Ectodermal cell (in vitro differentiated cells): Measurements from ENCODE around the gene BOK.
"Not testable (repeated sequence)": the region's sequence is repeated elsewhere in the genome, so short reads cannot be mapped to it uniquely, and the experiment has no call there.

Experiments
- H3K27ac ChIP-seq: 2 replicates; pipeline ENCODE4 v1.7.0; 2013; ENCODE audit warnings: mild to moderate bottlenecking, low read depth, low read length; ENCODE audit not compliant: insufficient read depth, poor library complexity, severe bottlenecking
- H3K27me3 ChIP-seq: 2 replicates; pipeline ENCODE4 v1.7.0; 2013; ENCODE audit warnings: mild to moderate bottlenecking, low read length; ENCODE audit not compliant: insufficient read depth, control insufficient read depth, poor library complexity, severe bottlenecking
- H3K36me3 ChIP-seq: one replicate; pipeline ENCODE4 v1.7.0; 2013; ENCODE audit warnings: low read length; ENCODE audit not compliant: control insufficient read depth, insufficient read depth
- H3K4me1 ChIP-seq: one replicate; pipeline ENCODE4 v1.7.0; 2013; ENCODE audit warnings: low read length; ENCODE audit not compliant: control insufficient read depth, insufficient read depth
- H3K4me3 ChIP-seq: 2 replicates; pipeline ENCODE4 v1.7.0; 2013; ENCODE audit warnings: low read depth, low read length, control low read depth; ENCODE audit not compliant: insufficient read depth
- H3K9me3 ChIP-seq: 2 replicates; pipeline ENCODE4 v1.7.0; 2013; ENCODE audit warnings: mild to moderate bottlenecking, low read length, moderate library complexity; ENCODE audit not compliant: control insufficient read depth
- WGBS, 2 experiments: methylation state at CpG; one replicate each; pipeline ENCODE4 v1.1.7; 2013; ENCODE audit warnings: missing lambda C conversion rate in 2 of 2; 5-methylcytosine and 5-hydroxymethylcytosine counted together

Gene BOK

GRCh38 chr2:241589863-241590262 is 31.3 kb downstream of the BOK start:
- peaks cover 13% of the 10 kb centered on the region for H3K36me3 ChIP-seq
- H3K27me3 ChIP-seq, H3K9me3 ChIP-seq, H3K4me1 ChIP-seq, H3K4me3 ChIP-seq, H3K27ac ChIP-seq: not testable (repeated sequence)
- WGBS, 2 experiments, result 87 to 90% methylated on average over 17 of the region's 17 CpGs

- H3K9me3 ChIP-seq, H3K4me3 ChIP-seq, H3K4me1 ChIP-seq, H3K27me3 ChIP-seq, H3K36me3 ChIP-seq, H3K27ac ChIP-seq: not testable (repeated sequence)
- WGBS, 2 experiments, result 88 to 91% methylated on average over 33 of the region's 33 CpGs
Observed at GRCh38 chr2:241590496-241591455, 32.2 kb downstream of the BOK start.

GRCh38 chr2:241592126-241592845 is 33.7 kb downstream of the BOK start:
- no peaks in the 10 kb centered on the region for H3K9me3 ChIP-seq
- H3K27me3 ChIP-seq, result no peaks in the 10 kb centered on the region
- no peak overlapping the region for H3K27ac ChIP-seq
- 92% methylated on average over 18 of the region's 18 CpGs for WGBS, 2 experiments
- no peak overlapping the region for H3K4me3 ChIP-seq
- no peaks in the 10 kb centered on the region for H3K4me1 ChIP-seq
- H3K36me3 ChIP-seq, result peaks cover 6% of the 10 kb centered on the region

GRCh38 chr2:241593271-241593670 is 34.7 kb downstream of the BOK start:
- no peak overlapping the region for H3K27ac ChIP-seq
- WGBS, 2 experiments, result 92 to 94% methylated on average over 16 of the region's 16 CpGs
- peaks cover 6% of the 10 kb centered on the region for H3K36me3 ChIP-seq
- H3K4me1 ChIP-seq, result no peaks in the 10 kb centered on the region
- no peaks in the 10 kb centered on the region for H3K27me3 ChIP-seq
- H3K9me3 ChIP-seq, result no peaks in the 10 kb centered on the region
- H3K4me3 ChIP-seq, result no peak overlapping the region

GRCh38 chr2:241595600-241596140 is 37.1 kb downstream of the BOK start:
- H3K36me3 ChIP-seq, result peaks cover 6% of the 10 kb centered on the region

GRCh38 chr2:241597561-241597960 is 39.0 kb downstream of the BOK start:
- H3K27me3 ChIP-seq, result no peaks in the 10 kb centered on the region
- H3K36me3 ChIP-seq, result peaks cover 6% of the 10 kb centered on the region
- H3K27ac ChIP-seq, result no peak overlapping the region
- no peaks in the 10 kb centered on the region for H3K4me1 ChIP-seq
- H3K4me3 ChIP-seq, result no peak overlapping the region
- WGBS, 2 experiments, result 88 to 95% methylated on average over 6 of the region's 6 CpGs
- no peaks in the 10 kb centered on the region for H3K9me3 ChIP-seq

More at GRCh38 chr2:241595600-241596140, 37.1 kb downstream of the BOK start:
- Histone ChIP-seq H3K9me3 (no peaks in the 10 kb centered on the region), H3K4me1 (no peaks in the 10 kb centered on the region), H3K4me3 (no peak overlapping the region), H3K27ac (no peak overlapping the region), H3K27me3 (no peaks in the 10 kb centered on the region)
- WGBS, 2 experiments, result 91 to 93% methylated on average over 15 of the region's 15 CpGs

- 83 to 84% methylated on average over 5 of the region's 5 CpGs for WGBS, 2 experiments
- Histone ChIP-seq H3K4me1 (no peaks in the 10 kb centered on the region), H3K9me3 (no peaks in the 10 kb centered on the region), H3K4me3 (no peak overlapping the region), H3K36me3 (peaks cover 6% of the 10 kb centered on the region), H3K27ac (no peak overlapping the region), H3K27me3 (no peaks in the 10 kb centered on the region)
Observed at GRCh38 chr2:241598061-241598460, 39.5 kb downstream of the BOK start.

- Histone ChIP-seq H3K9me3 (no peaks in the 10 kb centered on the region), H3K4me1 (no peaks in the 10 kb centered on the region), H3K36me3 (peaks cover 6% of the 10 kb centered on the region), H3K27me3 (no peaks in the 10 kb centered on the region), H3K4me3 (no peak overlapping the region), H3K27ac (no peak overlapping the region)
- WGBS, 2 experiments, result 87 to 88% methylated on average over 1 of the region's 1 CpG
Observed at GRCh38 chr2:241598487-241598886, 39.9 kb downstream of the BOK start.

- H3K27ac ChIP-seq, result no peak overlapping the region
- no peaks in the 10 kb centered on the region for H3K4me1 ChIP-seq
- H3K36me3 ChIP-seq, result no peaks in the 10 kb centered on the region
- H3K27me3 ChIP-seq, result no peaks in the 10 kb centered on the region
- 88 to 93% methylated on average over 6 of the region's 6 CpGs for WGBS, 2 experiments
- H3K9me3 ChIP-seq, result no peaks in the 10 kb centered on the region
- no peak overlapping the region for H3K4me3 ChIP-seq
Observed at GRCh38 chr2:241599615-241600014, 41.1 kb downstream of the BOK start.

- no peaks in the 10 kb centered on the region for H3K9me3 ChIP-seq
- 95% methylated on average over 13 of the region's 13 CpGs for WGBS, 2 experiments
- no peak overlapping the region for H3K27ac ChIP-seq
- H3K36me3 ChIP-seq, result peaks cover 6% of the 10 kb centered on the region
- H3K4me1 ChIP-seq, result no peaks in the 10 kb centered on the region
- no peak overlapping the region for H3K4me3 ChIP-seq
- no peaks in the 10 kb centered on the region for H3K27me3 ChIP-seq
Observed at GRCh38 chr2:241601841-241602240, 43.3 kb downstream of the BOK start.
